Caco-2 (cell line): ENCODE results near the gene NCEH1. TPM values are rescaled to one million over a fixed set of nuclear protein-coding genes. Genes with fewer than 3 reads are reported as not detected.

ENCODE experiments used
- BruUV-seq: library from RNA; stranded (reverse); fragments of 400-500 nt; replicated peaks from 2 replicates; lab custom pipeline; 2021; lab: Mats Ljungman, UMichigan
- CTCF ChIA-PET: fragments of 300-600 bp; sonication (Branson Sonifier 250); formaldehyde crosslinking; loops from one replicate; lab custom pipeline; 2022; ENCODE audit warnings: antibody characterized with exemption; lab: Charles Lee
- POLR2A ChIA-PET: fragments of 300-600 bp; sonication (Branson Sonifier 250); formaldehyde crosslinking; loops from one replicate; lab custom pipeline; 2022; ENCODE audit warnings: antibody characterized with exemption; lab: Charles Lee
- DNase-seq, 2 experiments: peaks; one replicate each; pipeline versions ENCODE4 v3.0.0 to v3.0.0-alpha.2; 2020 to 2022
- H3K27me3 ChIP-seq: replicated peaks from 2 replicates; pipeline ENCODE4 v1.6.0; 2011; ENCODE audit warnings: low read length; ENCODE audit not compliant: control insufficient read depth, insufficient read depth
- H3K36me3 ChIP-seq: 2 replicates; pipeline ENCODE4 v1.5.1; 2011; ENCODE audit warnings: low read length; ENCODE audit not compliant: control insufficient read depth, insufficient read depth
- H3K4me1 ChIP-seq: fragments of 250-450 bp; sonication (Bioruptor Pico); 2 replicates; pipeline ENCODE4 v1.5.1; 2020; ENCODE audit warnings: mild to moderate bottlenecking
- H3K4me3 ChIP-seq: 2 replicates; pipeline ENCODE4 v1.5.1; 2011; ENCODE audit warnings: low read depth, mild to moderate bottlenecking, control low read depth, low read length
- H3K9me3 ChIP-seq: fragments of 250-450 bp; sonication (Bioruptor Pico); 2 replicates; pipeline ENCODE4 v1.5.1; 2020; ENCODE audit warnings: mild to moderate bottlenecking, moderate library complexity
- H3K27ac Mint-ChIP-seq: one replicate; pipeline ENCODE4 v1.8.0; 2022; ENCODE audit warnings: mixed read lengths; ENCODE audit not compliant: unreplicated experiment
- H3K27me3 Mint-ChIP-seq: one replicate; pipeline ENCODE4 v1.8.0; 2022; ENCODE audit warnings: mixed read lengths; ENCODE audit not compliant: insufficient read depth, unreplicated experiment
- H3K36me3 Mint-ChIP-seq: one replicate; pipeline ENCODE4 v1.8.0; 2022; ENCODE audit warnings: mild to moderate bottlenecking, mixed read lengths; ENCODE audit not compliant: insufficient read depth, unreplicated experiment
- H3K4me1 Mint-ChIP-seq: one replicate; pipeline ENCODE4 v1.8.0; 2022; ENCODE audit warnings: low read depth, mixed read lengths; ENCODE audit not compliant: unreplicated experiment
- H3K4me3 Mint-ChIP-seq: one replicate; pipeline ENCODE4 v1.8.0; 2022; ENCODE audit warnings: mild to moderate bottlenecking, moderate library complexity, mixed read lengths; ENCODE audit not compliant: unreplicated experiment
- H3K9me3 Mint-ChIP-seq: one replicate; pipeline ENCODE4 v1.8.0; 2022; ENCODE audit warnings: mixed read lengths; ENCODE audit not compliant: unreplicated experiment
- intact Hi-C: fragments of 100-400 bp; cut with micrococcal nuclease; formaldehyde crosslinking; loops from one replicate; pipeline ENCODE4 v1.10.0; 2022; ENCODE audit not compliant: unreplicated experiment
- total RNA-seq: library from RNA; stranded (reverse); gene quantifications from 2 replicates; pipeline ENCODE4 v1.2.3, GENCODE V29; 2022
- TF ChIP-seq, protein P1 (sequence below), 2 experiments: fragments of 200-600 bp in 1 of 2; IDR thresholded peaks; 1 replicate in 1 of 2; 2 replicates in 1 of 2; pipeline versions ENCODE4 v1.5.1 to v1.8.0; 2011 to 2022; ENCODE audit warnings: antibody characterized with exemption in 1 of 2, control low read depth in 1 of 2, inconsistent platforms in 1 of 2, low read depth in 1 of 2, low read length in 1 of 2, mild to moderate bottlenecking in 1 of 2, moderate library complexity in 1 of 2; ENCODE audit not compliant: insufficient read depth in 1 of 2, severe bottlenecking in 1 of 2, unreplicated experiment in 1 of 2

The NCEH1 gene
- total RNA-seq, 1 experiment from 2014 or later: 10.1 TPM

DNA sequence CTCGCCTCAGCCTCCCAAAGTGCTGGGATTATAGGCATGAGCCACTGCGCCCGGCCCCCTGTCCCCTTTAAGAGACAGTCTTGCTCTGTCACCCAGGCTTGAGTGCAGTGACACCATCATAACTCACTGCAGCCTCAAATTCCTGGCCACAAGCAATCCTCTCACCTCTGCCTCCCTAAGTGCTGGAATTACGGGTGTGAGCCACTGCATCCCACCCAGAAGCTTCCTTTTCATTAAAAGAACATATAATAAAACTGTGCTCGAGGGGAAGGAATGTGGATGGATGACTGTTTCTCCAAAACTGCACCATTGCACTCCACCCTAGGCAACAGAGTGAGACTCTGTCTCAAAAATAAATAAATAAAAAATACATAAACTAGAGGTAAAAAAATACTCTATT is 70.1 kb downstream of the NCEH1 start:
- POLR2A ChIA-PET: no interaction called here
- no peak for DNase-seq

DNA sequence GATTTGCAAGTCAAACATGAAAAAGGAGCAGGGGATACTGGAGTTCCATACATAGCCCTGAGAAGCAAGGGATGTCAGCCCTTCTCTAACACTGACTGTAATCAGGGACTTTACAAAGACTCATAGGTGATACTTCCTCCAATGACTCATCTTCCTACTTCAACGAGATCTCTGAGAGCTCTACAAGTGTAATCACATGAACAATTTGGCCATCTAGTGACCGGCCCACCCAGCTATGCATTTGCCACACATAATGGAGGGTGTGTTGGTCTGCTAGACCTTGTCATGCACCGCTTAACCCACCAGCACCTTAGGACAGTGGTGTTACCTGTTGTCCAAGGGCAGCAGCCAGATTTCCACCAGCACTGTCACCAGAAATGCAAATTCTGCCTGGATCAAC is 75.3 kb downstream of the NCEH1 start:
- ChIA-PET POLR2A (no interaction called here), CTCF (no interaction called here)
- H3K27me3 ChIP-seq: no peaks in the 10 kb centered on the region
- no peaks in the 10 kb centered on the region for H3K9me3 ChIP-seq
- no peaks in the 10 kb centered on the region for H3K4me1 Mint-ChIP-seq
- no peaks in the 10 kb centered on the region for H3K36me3 ChIP-seq
- no peak for DNase-seq
- no peak overlapping the region for H3K27ac Mint-ChIP-seq
- no peaks in the 10 kb centered on the region for H3K36me3 Mint-ChIP-seq
- no peak overlapping the region for H3K4me3 Mint-ChIP-seq
- no peaks in the 10 kb centered on the region for H3K4me1 ChIP-seq
- no peak overlapping the region for H3K4me3 ChIP-seq
- no peaks in the 10 kb centered on the region for H3K9me3 Mint-ChIP-seq
- intact Hi-C loops: no loop called here
- TF ChIP-seq, protein P1, sequence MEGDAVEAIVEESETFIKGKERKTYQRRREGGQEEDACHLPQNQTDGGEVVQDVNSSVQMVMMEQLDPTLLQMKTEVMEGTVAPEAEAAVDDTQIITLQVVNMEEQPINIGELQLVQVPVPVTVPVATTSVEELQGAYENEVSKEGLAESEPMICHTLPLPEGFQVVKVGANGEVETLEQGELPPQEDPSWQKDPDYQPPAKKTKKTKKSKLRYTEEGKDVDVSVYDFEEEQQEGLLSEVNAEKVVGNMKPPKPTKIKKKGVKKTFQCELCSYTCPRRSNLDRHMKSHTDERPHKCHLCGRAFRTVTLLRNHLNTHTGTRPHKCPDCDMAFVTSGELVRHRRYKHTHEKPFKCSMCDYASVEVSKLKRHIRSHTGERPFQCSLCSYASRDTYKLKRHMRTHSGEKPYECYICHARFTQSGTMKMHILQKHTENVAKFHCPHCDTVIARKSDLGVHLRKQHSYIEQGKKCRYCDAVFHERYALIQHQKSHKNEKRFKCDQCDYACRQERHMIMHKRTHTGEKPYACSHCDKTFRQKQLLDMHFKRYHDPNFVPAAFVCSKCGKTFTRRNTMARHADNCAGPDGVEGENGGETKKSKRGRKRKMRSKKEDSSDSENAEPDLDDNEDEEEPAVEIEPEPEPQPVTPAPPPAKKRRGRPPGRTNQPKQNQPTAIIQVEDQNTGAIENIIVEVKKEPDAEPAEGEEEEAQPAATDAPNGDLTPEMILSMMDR (IDR thresholded peaks at IDR 0.05; ENCODE audit: insufficient read depth in 1 of 2, low read depth in 1 of 2, low read length in 1 of 2, severe bottlenecking in 1 of 2, unreplicated experiment in 1 of 2): no peak
- H3K27me3 Mint-ChIP-seq: no peaks in the 10 kb centered on the region
- BruUV-seq: no TSS peak

More for the DNA sequence above, 70.1 kb downstream of the NCEH1 start:
- CTCF ChIA-PET: no interaction called here
- H3K4me1 Mint-ChIP-seq: no peaks in the 10 kb centered on the region
- no peaks in the 10 kb centered on the region for H3K27me3 ChIP-seq
- TF ChIP-seq, protein P1 (IDR thresholded peaks at IDR 0.05; ENCODE audit: insufficient read depth in 1 of 2, low read depth in 1 of 2, low read length in 1 of 2, severe bottlenecking in 1 of 2, unreplicated experiment in 1 of 2): no peak
- intact Hi-C loops: no loop called here
- H3K27me3 Mint-ChIP-seq: no peaks in the 10 kb centered on the region
- H3K9me3 ChIP-seq: no peaks in the 10 kb centered on the region
- no peak overlapping the region for H3K27ac Mint-ChIP-seq
- no peaks in the 10 kb centered on the region for H3K36me3 Mint-ChIP-seq
- no peaks in the 10 kb centered on the region for H3K36me3 ChIP-seq
- H3K4me1 ChIP-seq: no peaks in the 10 kb centered on the region
- no peak overlapping the region for H3K4me3 ChIP-seq
- no TSS peak for BruUV-seq
- H3K9me3 Mint-ChIP-seq: no peaks in the 10 kb centered on the region
- no peak overlapping the region for H3K4me3 Mint-ChIP-seq

DNA sequence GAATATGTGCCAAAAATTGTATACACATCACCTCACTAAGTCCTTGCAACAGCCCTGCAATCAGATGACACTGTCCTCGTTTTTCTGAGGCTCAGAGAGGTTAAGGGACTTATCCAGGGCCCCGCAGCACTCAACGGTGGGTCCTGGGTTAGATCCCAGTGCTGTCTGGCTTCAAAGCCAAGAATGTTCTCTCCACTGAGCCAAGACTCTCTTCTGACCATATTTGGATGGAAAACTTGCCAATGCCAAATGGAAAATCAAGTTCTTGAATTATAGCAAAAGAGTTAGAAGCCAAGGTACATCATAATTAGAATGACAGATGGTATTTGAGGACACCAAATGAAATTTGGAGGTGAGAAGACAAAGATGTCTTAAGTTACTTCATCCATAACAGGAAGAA is 75.9 kb downstream of the NCEH1 start:
- no TSS peak for BruUV-seq
- H3K4me3 Mint-ChIP-seq: no peak overlapping the region
- no peaks in the 10 kb centered on the region for H3K36me3 Mint-ChIP-seq
- ChIA-PET POLR2A (no interaction called here), CTCF (no interaction called here)
- intact Hi-C loops: no loop called here
- Histone ChIP-seq H3K4me3 (no peak overlapping the region), H3K4me1 (no peaks in the 10 kb centered on the region), H3K27me3 (no peaks in the 10 kb centered on the region), H3K9me3 (no peaks in the 10 kb centered on the region), H3K36me3 (no peaks in the 10 kb centered on the region)
- H3K27me3 Mint-ChIP-seq: no peaks in the 10 kb centered on the region
- no peak for DNase-seq
- H3K9me3 Mint-ChIP-seq: no peaks in the 10 kb centered on the region
- H3K27ac Mint-ChIP-seq: no peak overlapping the region
- no peaks in the 10 kb centered on the region for H3K4me1 Mint-ChIP-seq
- TF ChIP-seq, protein P1 (IDR thresholded peaks at IDR 0.05; ENCODE audit: insufficient read depth in 1 of 2, low read depth in 1 of 2, low read length in 1 of 2, severe bottlenecking in 1 of 2, unreplicated experiment in 1 of 2): no peak
